Muscle layer of colon (tissue), 2 donors: ENCODE measurements around the gene BRCA2.
A peak's percentile ranks its signal among the peaks of the same experiment; 100 is the strongest.
"Not testable (repeated sequence)": the region's sequence is repeated elsewhere in the genome, so short reads cannot be mapped to it uniquely, and the experiment has no call there.

Experiments
- H3K27ac ChIP-seq: one replicate; pipeline ENCODE4 v1.7.0; 2013; ENCODE audit warnings: low read depth, mild to moderate bottlenecking, low read length, moderate library complexity
- H3K27me3 ChIP-seq, 2 donors: one replicate each; pipeline ENCODE4 v1.7.0; 2013; ENCODE audit warnings: low read length in 2 of 2, mild to moderate bottlenecking in 2 of 2; ENCODE audit not compliant: insufficient read depth in 2 of 2, control insufficient read depth in 1 of 2
- H3K36me3 ChIP-seq: one replicate; pipeline ENCODE4 v1.7.0; 2013; ENCODE audit warnings: mild to moderate bottlenecking, low read length; ENCODE audit not compliant: insufficient read depth
- H3K4me1 ChIP-seq: one replicate; pipeline ENCODE4 v1.7.0; 2013; ENCODE audit warnings: mild to moderate bottlenecking, low read length; ENCODE audit not compliant: insufficient read depth
- H3K4me3 ChIP-seq, 2 donors: one replicate each; pipeline ENCODE4 v1.7.0; 2013; ENCODE audit warnings: low read length in 2 of 2, low read depth in 1 of 2, mild to moderate bottlenecking in 1 of 2, moderate library complexity in 1 of 2
- H3K9ac ChIP-seq: one replicate; pipeline ENCODE4 v1.7.0; 2013; ENCODE audit warnings: low read length
- H3K9me3 ChIP-seq: one replicate; pipeline ENCODE4 v1.7.0; 2013; ENCODE audit warnings: mild to moderate bottlenecking, low read length
- donor health status: abdominal sarcoma.
- donor health status: Adenocarcinoma of cecum.

BRCA2 gene

DNA sequence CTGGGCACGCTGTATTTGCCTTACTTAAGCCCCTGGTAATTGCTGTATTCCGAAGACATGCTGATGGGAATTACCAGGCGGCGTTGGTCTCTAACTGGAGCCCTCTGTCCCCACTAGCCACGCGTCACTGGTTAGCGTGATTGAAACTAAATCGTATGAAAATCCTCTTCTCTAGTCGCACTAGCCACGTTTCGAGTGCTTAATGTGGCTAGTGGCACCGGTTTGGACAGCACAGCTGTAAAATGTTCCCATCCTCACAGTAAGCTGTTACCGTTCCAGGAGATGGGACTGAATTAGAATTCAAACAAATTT, 676 bp downstream of the BRCA2 start:
- Histone ChIP-seq H3K27ac (peak overlapping the region; percentile 40), H3K4me3 (peak overlapping the region; percentile 63 to 84), H3K9ac (peak overlapping the region; percentile 64), H3K27me3 (no peaks in the 10 kb centered on the region), H3K9me3 (no peaks in the 10 kb centered on the region), H3K4me1 (peaks cover 5% of the 10 kb centered on the region), H3K36me3 (no peaks in the 10 kb centered on the region)

DNA sequence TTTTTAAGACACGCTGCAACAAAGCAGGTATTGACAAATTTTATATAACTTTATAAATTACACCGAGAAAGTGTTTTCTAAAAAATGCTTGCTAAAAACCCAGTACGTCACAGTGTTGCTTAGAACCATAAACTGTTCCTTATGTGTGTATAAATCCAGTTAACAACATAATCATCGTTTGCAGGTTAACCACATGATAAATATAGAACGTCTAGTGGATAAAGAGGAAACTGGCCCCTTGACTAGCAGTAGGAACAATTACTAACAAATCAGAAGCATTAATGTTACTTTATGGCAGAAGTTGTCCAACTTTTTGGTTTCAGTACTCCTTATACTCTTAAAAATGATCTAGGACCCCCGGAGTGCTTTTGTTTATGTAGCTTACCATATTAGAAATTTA, 1.2 kb downstream of the BRCA2 start:
- H3K9ac ChIP-seq: peak overlapping the region; percentile 64
- H3K4me1 ChIP-seq: peaks cover 5% of the 10 kb centered on the region
- no peaks in the 10 kb centered on the region for H3K9me3 ChIP-seq
- H3K27me3 ChIP-seq: no peaks in the 10 kb centered on the region
- no peaks in the 10 kb centered on the region for H3K36me3 ChIP-seq
- no peak overlapping the region for H3K27ac ChIP-seq
- peak overlapping the region in 1 of 2 donors; percentile 84 for H3K4me3 ChIP-seq

DNA sequence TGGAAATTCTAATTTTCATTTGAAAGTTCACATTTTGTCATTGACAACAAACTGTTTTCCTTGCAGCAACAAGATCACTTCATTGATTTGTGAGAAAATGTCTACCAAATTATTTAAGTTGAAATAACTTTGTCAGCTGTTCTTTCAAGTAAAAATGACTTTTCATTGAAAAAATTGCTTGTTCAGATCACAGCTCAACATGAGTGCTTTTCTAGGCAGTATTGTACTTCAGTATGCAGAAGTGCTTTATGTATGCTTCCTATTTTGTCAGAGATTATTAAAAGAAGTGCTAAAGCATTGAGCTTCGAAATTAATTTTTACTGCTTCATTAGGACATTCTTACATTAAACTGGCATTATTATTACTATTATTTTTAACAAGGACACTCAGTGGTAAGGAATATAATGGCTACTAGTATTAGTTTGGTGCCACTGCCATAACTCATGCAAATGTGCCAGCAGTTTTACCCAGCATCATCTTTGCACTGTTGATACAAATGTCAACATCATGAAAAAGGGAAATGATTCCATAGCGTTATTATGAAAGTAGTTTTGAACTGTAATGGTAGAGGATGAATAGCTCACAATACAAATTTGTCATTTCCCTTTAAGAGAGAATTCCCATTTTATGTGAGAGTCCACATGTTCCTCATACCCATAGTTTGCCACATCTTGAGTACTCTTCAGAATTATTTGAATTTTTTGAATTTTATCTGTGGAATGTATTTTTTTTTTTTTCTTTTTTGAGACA, 2.6 kb downstream of the BRCA2 start:
- no peaks in the 10 kb centered on the region for H3K9me3 ChIP-seq
- no peaks in the 10 kb centered on the region for H3K36me3 ChIP-seq
- no peaks in the 10 kb centered on the region for H3K27me3 ChIP-seq
- H3K27ac ChIP-seq: no peak overlapping the region
- H3K4me3 ChIP-seq: no peak overlapping the region
- H3K9ac ChIP-seq: no peak overlapping the region
- H3K4me1 ChIP-seq: peaks cover 5% of the 10 kb centered on the region

DNA sequence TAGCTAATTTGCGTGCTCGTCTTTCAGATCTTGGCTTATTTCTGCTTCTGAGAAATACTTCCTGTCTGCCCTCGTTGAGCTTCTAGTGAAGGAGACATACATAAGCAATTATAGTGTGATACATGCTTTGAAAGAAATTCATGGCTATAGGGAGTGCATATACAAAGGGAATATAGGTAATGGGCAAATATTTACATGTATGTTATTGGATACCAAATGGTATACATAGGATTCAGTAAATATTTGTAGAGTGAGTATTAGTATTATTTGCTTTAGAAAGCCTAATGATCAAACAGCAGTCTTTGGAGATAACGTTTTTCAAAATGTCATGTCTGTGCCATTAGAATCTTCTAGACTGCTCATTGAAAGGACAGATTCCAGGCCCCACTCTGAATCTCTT, 5.2 kb downstream of the BRCA2 start:
- Histone ChIP-seq H3K4me1 (peaks cover 5% of the 10 kb centered on the region), H3K4me3 (no peak overlapping the region), H3K27me3 (no peaks in the 10 kb centered on the region), H3K36me3 (no peaks in the 10 kb centered on the region), H3K9ac (no peak overlapping the region), H3K9me3 (no peaks in the 10 kb centered on the region), H3K27ac (no peak overlapping the region)

DNA sequence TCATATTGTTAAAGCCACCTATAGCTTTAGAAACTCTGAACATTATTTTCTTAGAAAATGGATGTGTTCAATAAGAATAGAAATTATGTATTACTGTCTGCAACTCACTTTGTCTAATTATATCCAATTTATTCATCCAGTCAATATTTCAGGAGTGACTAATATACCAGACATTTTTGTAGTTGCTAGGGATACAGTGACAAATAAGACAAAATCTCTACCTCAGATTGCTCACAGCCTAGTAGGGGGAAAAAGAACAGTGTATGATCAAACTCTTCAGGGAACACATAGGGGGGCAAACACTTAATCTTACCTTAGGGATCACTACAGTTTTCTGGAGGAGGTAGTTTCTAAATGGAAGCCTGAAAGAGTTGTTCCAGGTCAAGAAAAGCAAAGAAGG, 8.6 kb downstream of the BRCA2 start:
- Histone ChIP-seq H3K4me3 (no peak overlapping the region), H3K36me3 (no peaks in the 10 kb centered on the region), H3K9ac (no peak overlapping the region), H3K27me3 (no peaks in the 10 kb centered on the region), H3K9me3 (no peaks in the 10 kb centered on the region), H3K4me1 (no peaks in the 10 kb centered on the region), H3K27ac (no peak overlapping the region)

DNA sequence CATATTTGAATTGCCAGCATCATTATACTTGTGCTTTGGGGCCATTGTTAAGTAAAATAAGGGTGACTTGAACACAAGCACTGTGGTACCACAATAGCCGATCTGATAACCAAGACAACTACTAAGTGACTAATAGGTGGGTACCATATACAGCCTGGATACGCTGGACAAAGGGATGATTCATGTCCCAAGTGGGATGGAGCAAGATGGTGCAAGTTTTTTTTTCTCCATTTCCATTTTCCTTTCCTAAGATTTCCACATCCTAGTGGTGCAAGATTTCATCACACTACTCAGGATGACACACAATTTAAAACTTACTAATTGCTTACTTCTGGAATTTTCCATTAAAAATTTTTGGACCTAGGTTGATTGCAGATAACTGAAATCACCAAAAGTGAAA, 15.1 kb downstream of the BRCA2 start:
- Histone ChIP-seq H3K4me1 (no peaks in the 10 kb centered on the region), H3K27me3 (no peaks in the 10 kb centered on the region), H3K36me3 (no peaks in the 10 kb centered on the region), H3K9me3 (no peaks in the 10 kb centered on the region), H3K4me3 (no peak overlapping the region), H3K9ac (no peak overlapping the region), H3K27ac (no peak overlapping the region)

DNA sequence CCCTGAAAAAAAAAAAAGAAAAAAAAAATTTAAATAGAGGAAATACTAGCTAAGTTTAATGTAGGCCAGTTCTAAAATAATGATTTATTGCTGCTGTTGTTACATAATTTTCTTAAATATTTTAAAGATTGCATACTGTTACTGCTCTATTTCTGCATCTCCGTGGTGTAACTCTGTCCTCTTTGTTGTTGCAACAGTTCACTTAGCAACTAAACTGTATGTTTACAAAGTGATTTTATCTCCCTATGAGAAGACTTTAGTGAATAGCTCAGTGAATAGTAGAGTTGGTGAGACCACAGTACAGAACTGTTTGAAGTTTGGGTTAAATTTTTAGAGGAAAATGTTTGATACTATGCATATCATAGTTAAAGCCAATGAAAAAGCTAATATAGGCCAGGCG, 19.4 kb downstream of the BRCA2 start:
- H3K36me3 ChIP-seq: no peaks in the 10 kb centered on the region
- H3K9ac ChIP-seq: no peak overlapping the region
- no peaks in the 10 kb centered on the region for H3K4me1 ChIP-seq
- no peaks in the 10 kb centered on the region for H3K27me3 ChIP-seq
- no peak overlapping the region for H3K27ac ChIP-seq
- no peak overlapping the region for H3K4me3 ChIP-seq
- H3K9me3 ChIP-seq: no peaks in the 10 kb centered on the region

DNA sequence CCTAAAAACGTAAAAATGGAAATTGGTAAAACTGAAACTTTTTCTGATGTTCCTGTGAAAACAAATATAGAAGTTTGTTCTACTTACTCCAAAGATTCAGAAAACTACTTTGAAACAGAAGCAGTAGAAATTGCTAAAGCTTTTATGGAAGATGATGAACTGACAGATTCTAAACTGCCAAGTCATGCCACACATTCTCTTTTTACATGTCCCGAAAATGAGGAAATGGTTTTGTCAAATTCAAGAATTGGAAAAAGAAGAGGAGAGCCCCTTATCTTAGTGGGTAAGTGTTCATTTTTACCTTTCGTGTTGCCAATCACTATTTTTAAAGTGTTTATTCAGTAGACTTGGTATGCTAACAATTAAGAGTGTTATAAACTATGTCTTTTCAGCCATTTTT, 25.6 kb downstream of the BRCA2 start:
- no peak overlapping the region for H3K4me3 ChIP-seq
- H3K27me3 ChIP-seq: no peaks in the 10 kb centered on the region
- no peak overlapping the region for H3K9ac ChIP-seq
- no peak overlapping the region for H3K27ac ChIP-seq
- no peaks in the 10 kb centered on the region for H3K9me3 ChIP-seq
- H3K4me1 ChIP-seq: no peaks in the 10 kb centered on the region
- H3K36me3 ChIP-seq: no peaks in the 10 kb centered on the region

DNA sequence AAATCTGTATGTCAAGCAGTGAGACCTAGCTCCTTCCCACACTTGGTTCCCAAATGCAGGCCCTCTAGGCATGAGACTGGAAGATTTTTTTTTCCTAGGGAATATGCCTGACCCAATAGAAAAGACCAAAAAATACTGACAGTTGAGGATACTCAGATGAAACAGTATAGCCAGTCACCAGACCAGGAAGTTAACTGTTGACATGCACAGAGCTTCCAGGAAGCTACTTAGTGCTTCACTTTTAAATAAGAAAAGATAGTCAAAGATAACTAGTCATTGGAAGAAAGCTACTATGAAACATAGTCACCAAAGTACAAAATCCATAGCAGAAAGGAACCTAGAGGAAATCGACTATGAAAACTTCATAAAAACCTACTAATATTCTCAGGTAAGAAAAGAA, 32.3 kb downstream of the BRCA2 start:
- Histone ChIP-seq H3K4me1 (no peaks in the 10 kb centered on the region), H3K27me3 (no peaks in the 10 kb centered on the region), H3K9me3 (no peaks in the 10 kb centered on the region), H3K27ac (no peak overlapping the region), H3K36me3 (no peaks in the 10 kb centered on the region), H3K4me3 (no peak overlapping the region), H3K9ac (no peak overlapping the region)

DNA sequence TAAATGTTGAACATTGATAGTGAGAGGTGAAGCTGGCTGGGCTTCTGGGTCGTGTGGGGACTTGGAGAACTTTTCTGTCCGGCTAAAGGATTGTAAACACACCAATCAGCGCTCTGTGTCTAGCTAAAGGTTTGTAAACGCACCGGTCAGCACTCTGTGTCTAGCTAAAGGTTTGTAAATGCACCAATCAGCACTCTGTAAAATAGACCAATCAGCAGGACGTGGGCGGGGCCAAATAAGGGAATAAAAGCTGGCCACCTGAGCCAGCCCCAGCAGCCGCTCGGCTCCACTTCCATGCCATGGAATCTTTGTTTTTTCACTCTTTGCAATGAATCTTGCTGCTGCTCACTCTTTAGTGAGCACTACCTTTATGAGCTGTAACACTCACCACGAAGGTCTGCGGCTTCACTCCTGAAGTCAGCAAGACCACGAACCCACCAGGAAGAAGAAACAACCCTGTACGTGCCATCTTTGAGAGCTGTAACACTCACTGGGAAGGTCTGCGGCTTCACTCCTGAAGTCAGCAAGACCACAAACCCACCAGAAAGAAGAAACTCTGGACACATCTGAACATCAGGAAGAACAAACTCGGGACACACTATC, 35.6 kb downstream of the BRCA2 start:
- H3K4me3 ChIP-seq, H3K4me1 ChIP-seq, H3K9me3 ChIP-seq, H3K9ac ChIP-seq, H3K27ac ChIP-seq, H3K36me3 ChIP-seq, H3K27me3 ChIP-seq: not testable (repeated sequence)

DNA sequence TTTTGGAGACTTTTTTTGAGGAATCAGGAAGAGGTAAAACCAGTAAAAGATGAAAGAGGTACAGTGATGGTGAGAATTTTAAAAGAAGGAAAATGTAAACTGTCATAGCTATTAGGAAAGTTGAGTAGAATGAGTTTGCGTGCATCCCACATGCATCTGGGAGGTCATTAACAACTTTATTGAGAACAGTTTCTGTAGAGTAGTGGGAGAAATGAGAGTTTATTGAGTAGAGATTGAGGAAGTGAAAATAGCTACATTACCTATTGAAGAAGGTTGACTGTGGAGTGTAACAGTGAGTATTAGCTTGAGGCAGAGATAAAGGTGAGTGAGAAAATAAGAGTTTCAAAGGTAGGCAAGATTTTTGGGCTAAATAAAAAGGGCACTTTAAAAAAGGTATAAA, 38.7 kb downstream of the BRCA2 start:
- Histone ChIP-seq H3K9me3 (no peaks in the 10 kb centered on the region), H3K27ac (no peak overlapping the region), H3K9ac (no peak overlapping the region), H3K4me1 (no peaks in the 10 kb centered on the region), H3K4me3 (no peak overlapping the region), H3K27me3 (no peaks in the 10 kb centered on the region), H3K36me3 (no peaks in the 10 kb centered on the region)

DNA sequence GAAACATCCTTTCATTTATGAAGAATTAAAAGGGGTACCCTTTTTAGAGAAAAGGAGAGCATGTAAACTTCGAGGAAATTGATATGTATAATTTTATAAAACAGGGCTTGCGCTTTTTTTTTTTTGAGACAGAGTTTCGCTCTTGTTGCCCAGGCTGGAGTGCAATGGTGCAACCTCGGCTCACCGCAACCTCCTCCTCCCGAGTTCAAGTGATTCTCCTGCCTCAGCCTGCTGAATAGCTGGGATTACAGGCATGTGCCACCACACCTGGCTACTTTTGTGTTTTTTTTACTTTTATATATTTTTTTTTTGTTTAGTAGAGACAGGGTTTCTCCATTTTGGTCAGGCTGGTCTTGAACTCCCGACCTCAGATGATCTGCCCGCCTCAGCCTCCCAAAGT, 40.6 kb downstream of the BRCA2 start:
- not testable (repeated sequence) for H3K27ac ChIP-seq, H3K36me3 ChIP-seq, H3K27me3 ChIP-seq, H3K4me1 ChIP-seq, H3K9ac ChIP-seq, H3K9me3 ChIP-seq, H3K4me3 ChIP-seq
